Fibroblast of skin of left biceps (primary cell): Measurements from ENCODE around the gene EPHB1.

Experiments
- DNase-seq, 2 experiments: peaks; one replicate each; pipeline ENCODE4 v3.0.0-alpha.2; 2013; ENCODE audit warnings: low read depth in 2 of 2

The EPHB1 gene

GRCh38 chr3:134808835-134809234 lies 13.8 kb downstream of the EPHB1 start:
- DNase-seq: no peak

GRCh38 chr3:134809427-134810051 lies 14.5 kb downstream of the EPHB1 start:
- DNase-seq: no peak

GRCh38 chr3:134810052-134810435 lies 15.0 kb downstream of the EPHB1 start:
- no peak for DNase-seq

GRCh38 chr3:134810850-134811249 lies 15.8 kb downstream of the EPHB1 start:
- DNase-seq: no peak

GRCh38 chr3:134813618-134814017 lies 18.6 kb downstream of the EPHB1 start:
- DNase-seq: no peak

- no peak for DNase-seq
These were observed 20.5 kb downstream of the EPHB1 start for GRCh38 chr3:134815519-134815918.

- no peak for DNase-seq
These were observed 21.6 kb downstream of the EPHB1 start for GRCh38 chr3:134816623-134817022.

- DNase-seq: no peak
These were observed 22.2 kb downstream of the EPHB1 start for GRCh38 chr3:134817297-134817696.

GRCh38 chr3:134820994-134821393 lies 25.9 kb downstream of the EPHB1 start:
- no peak for DNase-seq

GRCh38 chr3:134822090-134822489 lies 27.0 kb downstream of the EPHB1 start:
- no peak for DNase-seq

GRCh38 chr3:134823679-134824078 lies 28.6 kb downstream of the EPHB1 start:
- no peak for DNase-seq

- no peak for DNase-seq
These were observed 29.7 kb downstream of the EPHB1 start for GRCh38 chr3:134824791-134825190.

- no peak for DNase-seq
These were observed 32.2 kb downstream of the EPHB1 start for GRCh38 chr3:134827213-134827612.

GRCh38 chr3:134829721-134830120 lies 34.7 kb downstream of the EPHB1 start:
- no peak for DNase-seq

GRCh38 chr3:134832585-134832984 lies 37.5 kb downstream of the EPHB1 start:
- DNase-seq: no peak

GRCh38 chr3:134833453-134834163 lies 38.5 kb downstream of the EPHB1 start:
- no peak for DNase-seq

GRCh38 chr3:134836921-134837320 lies 41.9 kb downstream of the EPHB1 start:
- no peak for DNase-seq

GRCh38 chr3:134838599-134838998 lies 43.5 kb downstream of the EPHB1 start:
- no peak for DNase-seq

GRCh38 chr3:134839422-134839821 lies 44.4 kb downstream of the EPHB1 start:
- DNase-seq: no peak

GRCh38 chr3:134839990-134840389 lies 44.9 kb downstream of the EPHB1 start:
- DNase-seq: no peak

GRCh38 chr3:134840459-134840858 lies 45.4 kb downstream of the EPHB1 start:
- DNase-seq: no peak

GRCh38 chr3:134846084-134846483 lies 51.0 kb downstream of the EPHB1 start:
- no peak for DNase-seq

- peak in 1 of 2 experiments; percentile 72 for DNase-seq
These were observed 51.9 kb downstream of the EPHB1 start for GRCh38 chr3:134846911-134847317.

- no peak for DNase-seq
These were observed 52.3 kb downstream of the EPHB1 start for GRCh38 chr3:134847349-134847748.
